Measurements from ENCODE around the gene SCARB2. TPM values are rescaled to one million over a fixed set of nuclear protein-coding genes. Genes with fewer than 3 reads are reported as not detected.

SCARB2 gene
- total and polyA plus RNA-seq, 7 donors: 29.4 to 160 (median 119) TPM

- Histone ChIP-seq H3K27me3 (no peaks in the 10 kb centered on the region), H3K36me3 (peaks cover 5 to 55% (median 16%) of the 10 kb centered on the region in 4 donors), H3K27ac (peak overlapping the region in 1 of 4 donors; percentile 24), H3K4me3 (no peak overlapping the region), H3K9me3 (no peaks in the 10 kb centered on the region), H3K4me1 (peaks cover 0 to 23% (median 15%) of the 10 kb centered on the region in 4 donors)
- no peak for TF ChIP-seq POLR2AphosphoS5 (IDR thresholded peaks at IDR 0.05)
- TF ChIP-seq CTCF (IDR thresholded peaks at IDR 0.05): no peak
- TF ChIP-seq EP300 (IDR thresholded peaks at IDR 0.05): no peak
- TF ChIP-seq POLR2A (IDR thresholded peaks at IDR 0.05): no peak
- intact Hi-C loops (cut with DNase I): loop anchor here (1.0 kb wide), 1 partner anchor 129 kb away; the partner anchor contains the start of gene STBD1
- DNase-seq: no peak
Observed at GRCh38 chr4:76177709-76178108, 35.9 kb downstream of the SCARB2 start.

- TF ChIP-seq POLR2AphosphoS5 (IDR thresholded peaks at IDR 0.05) (no peak), CTCF (IDR thresholded peaks at IDR 0.05) (no peak), EP300 (IDR thresholded peaks at IDR 0.05) (no peak), POLR2A (IDR thresholded peaks at IDR 0.05) (no peak)
- Histone ChIP-seq H3K27ac (peak overlapping the region in 1 of 4 donors; percentile 36), H3K4me1 (peaks cover 0 to 23% (median 15%) of the 10 kb centered on the region in 4 donors), H3K27me3 (no peaks in the 10 kb centered on the region), H3K9me3 (no peaks in the 10 kb centered on the region), H3K4me3 (no peak overlapping the region), H3K36me3 (peaks cover 5 to 72% (median 20%) of the 10 kb centered on the region in 4 donors)
- DNase-seq: no peak
- 96 to 97% methylated on average over 1 of the region's 1 CpG for WGBS, 2 donors
- intact Hi-C loops (cut with DNase I): no loop called here
Observed at GRCh38 chr4:76175336-76175735, 38.3 kb downstream of the SCARB2 start.

GRCh38 chr4:76174216-76174615, 39.4 kb downstream of the SCARB2 start:
- Histone ChIP-seq H3K4me1 (peaks cover 0 to 14% (median 8%) of the 10 kb centered on the region in 4 donors), H3K27me3 (no peaks in the 10 kb centered on the region), H3K36me3 (peaks cover 5 to 80% (median 22%) of the 10 kb centered on the region in 4 donors), H3K27ac (peak overlapping the region in 3 of 4 donors; percentile 34 to 43 (median 36)), H3K4me3 (no peak overlapping the region), H3K9me3 (no peaks in the 10 kb centered on the region)
- 76 to 85% methylated on average over 6 of the region's 6 CpGs for WGBS, 2 donors
- intact Hi-C loops (cut with DNase I): no loop called here
- no peak for DNase-seq
- TF ChIP-seq POLR2A (IDR thresholded peaks at IDR 0.05) (no peak), EP300 (IDR thresholded peaks at IDR 0.05) (no peak), POLR2AphosphoS5 (IDR thresholded peaks at IDR 0.05) (no peak), CTCF (IDR thresholded peaks at IDR 0.05) (no peak)

GRCh38 chr4:76168688-76169087, 44.9 kb downstream of the SCARB2 start:
- no peaks in the 10 kb centered on the region for H3K9me3 ChIP-seq
- no peak overlapping the region for H3K27ac ChIP-seq
- peaks cover 18 to 89% (median 36%) of the 10 kb centered on the region in 4 donors for H3K36me3 ChIP-seq
- TF ChIP-seq EP300 (IDR thresholded peaks at IDR 0.05) (no peak), POLR2AphosphoS5 (IDR thresholded peaks at IDR 0.05) (no peak), POLR2A (IDR thresholded peaks at IDR 0.05) (no peak), CTCF (IDR thresholded peaks at IDR 0.05) (no peak)
- H3K27me3 ChIP-seq: no peaks in the 10 kb centered on the region
- no peak for DNase-seq
- H3K4me3 ChIP-seq: no peak overlapping the region
- WGBS, 2 donors: 97 to 98% methylated on average over 3 of the region's 3 CpGs
- H3K4me1 ChIP-seq: peaks cover 0 to under 1% (median 0%) of the 10 kb centered on the region in 4 donors
- intact Hi-C loops (cut with DNase I): no loop called here

GRCh38 chr4:76166480-76166879, 47.1 kb downstream of the SCARB2 start:
- WGBS, 2 donors: 93 to 95% methylated on average over 3 of the region's 3 CpGs
- peaks cover 15 to 90% (median 47%) of the 10 kb centered on the region in 4 donors for H3K36me3 ChIP-seq
- no peak overlapping the region for H3K4me3 ChIP-seq
- H3K27me3 ChIP-seq: no peaks in the 10 kb centered on the region
- H3K4me1 ChIP-seq: no peaks in the 10 kb centered on the region
- no peak overlapping the region for H3K27ac ChIP-seq
- intact Hi-C loops (cut with DNase I): no loop called here
- no peaks in the 10 kb centered on the region for H3K9me3 ChIP-seq
- TF ChIP-seq CTCF (IDR thresholded peaks at IDR 0.05) (no peak), EP300 (IDR thresholded peaks at IDR 0.05) (no peak), POLR2AphosphoS5 (IDR thresholded peaks at IDR 0.05) (no peak), POLR2A (IDR thresholded peaks at IDR 0.05) (no peak)
- no peak for DNase-seq

Data from sigmoid colon (tissue), 7 donors.